Measurements from ENCODE around the gene DPYD. TPM values are rescaled to one million over a fixed set of nuclear protein-coding genes. Genes with fewer than 3 reads are reported as not detected.

The DPYD gene
- total RNA-seq, 1 donor, result 81.4 TPM

- no peaks in the 10 kb centered on the region for H3K27me3 ChIP-seq (ENCODE audit: insufficient read depth, low read length)
- H3K4me2 ChIP-seq (ENCODE audit: insufficient read depth, low read length), result no peak overlapping the region
- H3K27ac ChIP-seq (ENCODE audit: low read depth, low read length), result no peak overlapping the region
- no peak for DNase-seq (ENCODE audit: insufficient read length, low spot score, missing footprints)
- H3K4me3 ChIP-seq (ENCODE audit: insufficient read depth, low read length), result no peak overlapping the region
- H4K20me1 ChIP-seq (ENCODE audit: insufficient read depth, low read length), result no peaks in the 10 kb centered on the region
- H2AFZ ChIP-seq (ENCODE audit: low read length), result no peak overlapping the region
- no peak for TF ChIP-seq CTCF (IDR thresholded peaks at IDR 0.05; ENCODE audit: extremely low read depth, low read depth, low read length)
- H3K79me2 ChIP-seq (ENCODE audit: insufficient read depth, low read length), result no peaks in the 10 kb centered on the region
- peaks cover 9% of the 10 kb centered on the region for H3K4me1 ChIP-seq (ENCODE audit: insufficient read depth, low read length)
- H3K9me3 ChIP-seq (ENCODE audit: low read depth, low read length), result no peaks in the 10 kb centered on the region
- H3K36me3 ChIP-seq (ENCODE audit: insufficient read depth, low read length), result no peaks in the 10 kb centered on the region
Observed at GRCh38 chr1:97833881-97834280, 87.0 kb downstream of the DPYD start.

GRCh38 chr1:97832481-97832880 is 88.4 kb downstream of the DPYD start:
- no peak overlapping the region for H2AFZ ChIP-seq (ENCODE audit: low read length)
- no peak overlapping the region for H3K27ac ChIP-seq (ENCODE audit: low read depth, low read length)
- TF ChIP-seq CTCF (IDR thresholded peaks at IDR 0.05; ENCODE audit: extremely low read depth, low read depth, low read length), result no peak
- no peak overlapping the region for H3K4me3 ChIP-seq (ENCODE audit: insufficient read depth, low read length)
- H3K79me2 ChIP-seq (ENCODE audit: insufficient read depth, low read length), result no peaks in the 10 kb centered on the region
- H3K9me3 ChIP-seq (ENCODE audit: low read depth, low read length), result no peaks in the 10 kb centered on the region
- H3K36me3 ChIP-seq (ENCODE audit: insufficient read depth, low read length), result no peaks in the 10 kb centered on the region
- H3K4me1 ChIP-seq (ENCODE audit: insufficient read depth, low read length), result peaks cover 9% of the 10 kb centered on the region
- H3K27me3 ChIP-seq (ENCODE audit: insufficient read depth, low read length), result no peaks in the 10 kb centered on the region
- H3K4me2 ChIP-seq (ENCODE audit: insufficient read depth, low read length), result peak overlapping the region; percentile 10
- DNase-seq (ENCODE audit: insufficient read length, low spot score, missing footprints), result no peak
- H4K20me1 ChIP-seq (ENCODE audit: insufficient read depth, low read length), result no peaks in the 10 kb centered on the region

GRCh38 chr1:97827887-97828286 is 92.9 kb downstream of the DPYD start:
- no peak overlapping the region for H3K4me2 ChIP-seq (ENCODE audit: insufficient read depth, low read length)
- no peaks in the 10 kb centered on the region for H3K27me3 ChIP-seq (ENCODE audit: insufficient read depth, low read length)
- H3K27ac ChIP-seq (ENCODE audit: low read depth, low read length), result no peak overlapping the region
- H3K79me2 ChIP-seq (ENCODE audit: insufficient read depth, low read length), result no peaks in the 10 kb centered on the region
- DNase-seq (ENCODE audit: insufficient read length, low spot score, missing footprints), result no peak
- no peak overlapping the region for H2AFZ ChIP-seq (ENCODE audit: low read length)
- peaks cover 10% of the 10 kb centered on the region for H3K4me1 ChIP-seq (ENCODE audit: insufficient read depth, low read length)
- H3K9me3 ChIP-seq (ENCODE audit: low read depth, low read length), result no peaks in the 10 kb centered on the region
- no peak for TF ChIP-seq CTCF (IDR thresholded peaks at IDR 0.05; ENCODE audit: extremely low read depth, low read depth, low read length)
- H3K4me3 ChIP-seq (ENCODE audit: insufficient read depth, low read length), result no peak overlapping the region
- H4K20me1 ChIP-seq (ENCODE audit: insufficient read depth, low read length), result no peaks in the 10 kb centered on the region
- H3K36me3 ChIP-seq (ENCODE audit: insufficient read depth, low read length), result peaks cover 4% of the 10 kb centered on the region

GRCh38 chr1:97826820-97827219 is 94.0 kb downstream of the DPYD start:
- Histone ChIP-seq H3K79me2 (ENCODE audit: insufficient read depth, low read length) (no peaks in the 10 kb centered on the region), H3K27ac (ENCODE audit: low read depth, low read length) (no peak overlapping the region), H3K4me2 (ENCODE audit: insufficient read depth, low read length) (no peak overlapping the region), H3K36me3 (ENCODE audit: insufficient read depth, low read length) (peaks cover 4% of the 10 kb centered on the region), H3K4me3 (ENCODE audit: insufficient read depth, low read length) (no peak overlapping the region), H4K20me1 (ENCODE audit: insufficient read depth, low read length) (no peaks in the 10 kb centered on the region), H3K27me3 (ENCODE audit: insufficient read depth, low read length) (no peaks in the 10 kb centered on the region), H3K9me3 (ENCODE audit: low read depth, low read length) (no peaks in the 10 kb centered on the region), H2AFZ (ENCODE audit: low read length) (no peak overlapping the region), H3K4me1 (ENCODE audit: insufficient read depth, low read length) (peaks cover 4% of the 10 kb centered on the region)
- TF ChIP-seq CTCF (IDR thresholded peaks at IDR 0.05; ENCODE audit: extremely low read depth, low read depth, low read length), result no peak
- DNase-seq (ENCODE audit: insufficient read length, low spot score, missing footprints), result no peak
